Astrocyte (in vitro differentiated cells and primary cell): ENCODE results near the gene ERC1.
"Not testable (repeated sequence)": the region's sequence is repeated elsewhere in the genome, so short reads cannot be mapped to it uniquely, and the experiment has no call there.

Experiments used
- EZH2 ChIP-seq: IDR thresholded peaks from 2 replicates; pipeline ENCODE4 v1.6.1; 2012; ENCODE audit warnings: mild to moderate bottlenecking, low read length, inconsistent platforms; ENCODE audit not compliant: insufficient read depth
- TF ChIP-seq, protein P1 (sequence below): IDR thresholded peaks from 2 replicates; pipeline ENCODE4 v1.5.1; 2011; ENCODE audit warnings: low read depth, mild to moderate bottlenecking, inconsistent platforms, low read length, moderate library complexity; ENCODE audit not compliant: insufficient read depth

GRCh38 chr12:1341270-1341669 lies 350.2 kb downstream of the ERC1 start:
- TF ChIP-seq, protein P1, sequence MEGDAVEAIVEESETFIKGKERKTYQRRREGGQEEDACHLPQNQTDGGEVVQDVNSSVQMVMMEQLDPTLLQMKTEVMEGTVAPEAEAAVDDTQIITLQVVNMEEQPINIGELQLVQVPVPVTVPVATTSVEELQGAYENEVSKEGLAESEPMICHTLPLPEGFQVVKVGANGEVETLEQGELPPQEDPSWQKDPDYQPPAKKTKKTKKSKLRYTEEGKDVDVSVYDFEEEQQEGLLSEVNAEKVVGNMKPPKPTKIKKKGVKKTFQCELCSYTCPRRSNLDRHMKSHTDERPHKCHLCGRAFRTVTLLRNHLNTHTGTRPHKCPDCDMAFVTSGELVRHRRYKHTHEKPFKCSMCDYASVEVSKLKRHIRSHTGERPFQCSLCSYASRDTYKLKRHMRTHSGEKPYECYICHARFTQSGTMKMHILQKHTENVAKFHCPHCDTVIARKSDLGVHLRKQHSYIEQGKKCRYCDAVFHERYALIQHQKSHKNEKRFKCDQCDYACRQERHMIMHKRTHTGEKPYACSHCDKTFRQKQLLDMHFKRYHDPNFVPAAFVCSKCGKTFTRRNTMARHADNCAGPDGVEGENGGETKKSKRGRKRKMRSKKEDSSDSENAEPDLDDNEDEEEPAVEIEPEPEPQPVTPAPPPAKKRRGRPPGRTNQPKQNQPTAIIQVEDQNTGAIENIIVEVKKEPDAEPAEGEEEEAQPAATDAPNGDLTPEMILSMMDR = not testable (repeated sequence)
- not testable (repeated sequence) for TF ChIP-seq EZH2
